GM12873 (cell line): ENCODE data around the gene WASF2.

Experiments
- TF ChIP-seq, protein P1 (sequence below): IDR thresholded peaks from 2 replicates; pipeline ENCODE4 v1.5.1; 2012; ENCODE audit warnings: low read depth, mild to moderate bottlenecking, moderate library complexity, low read length, control low read depth; ENCODE audit not compliant: insufficient read depth; ENCODE audit errors: missing control alignments

Gene WASF2

DNA sequence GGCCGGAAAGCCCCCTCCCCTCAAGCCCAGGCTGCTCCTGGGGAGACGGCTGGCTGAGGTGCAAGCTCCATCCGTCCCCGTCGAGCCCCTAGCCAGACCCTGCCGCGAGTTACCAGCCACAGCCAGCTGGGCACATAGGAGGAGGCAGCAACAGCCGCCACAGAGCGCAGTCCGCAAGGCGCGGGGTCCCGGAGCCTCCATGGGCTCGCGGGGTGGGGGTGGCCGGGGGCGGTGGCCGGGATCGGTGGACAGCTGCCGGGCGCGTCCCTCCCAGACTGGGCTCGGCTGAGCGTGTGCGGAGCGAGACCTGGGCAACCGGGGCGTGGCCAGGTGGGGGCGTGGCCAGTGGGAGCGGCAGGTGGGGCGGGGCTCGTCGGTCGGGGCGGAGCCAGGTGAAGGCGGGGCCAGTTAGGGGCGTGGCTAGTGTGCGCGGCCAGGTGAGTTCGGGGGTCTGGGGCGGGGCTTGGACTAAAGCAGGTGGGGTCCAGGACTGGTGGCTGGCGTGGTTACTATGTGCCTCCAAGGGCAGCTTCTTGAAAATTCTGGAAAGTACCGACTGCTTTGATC lies 106.8 kb downstream of the WASF2 start, which contains the start of gene CD164L2:
CD164L2 (minus strand) TSS at position 295 of the 567 bp plus-strand sequence; CDS start at position 201, 94 bp downstream.
- TF ChIP-seq, protein P1, sequence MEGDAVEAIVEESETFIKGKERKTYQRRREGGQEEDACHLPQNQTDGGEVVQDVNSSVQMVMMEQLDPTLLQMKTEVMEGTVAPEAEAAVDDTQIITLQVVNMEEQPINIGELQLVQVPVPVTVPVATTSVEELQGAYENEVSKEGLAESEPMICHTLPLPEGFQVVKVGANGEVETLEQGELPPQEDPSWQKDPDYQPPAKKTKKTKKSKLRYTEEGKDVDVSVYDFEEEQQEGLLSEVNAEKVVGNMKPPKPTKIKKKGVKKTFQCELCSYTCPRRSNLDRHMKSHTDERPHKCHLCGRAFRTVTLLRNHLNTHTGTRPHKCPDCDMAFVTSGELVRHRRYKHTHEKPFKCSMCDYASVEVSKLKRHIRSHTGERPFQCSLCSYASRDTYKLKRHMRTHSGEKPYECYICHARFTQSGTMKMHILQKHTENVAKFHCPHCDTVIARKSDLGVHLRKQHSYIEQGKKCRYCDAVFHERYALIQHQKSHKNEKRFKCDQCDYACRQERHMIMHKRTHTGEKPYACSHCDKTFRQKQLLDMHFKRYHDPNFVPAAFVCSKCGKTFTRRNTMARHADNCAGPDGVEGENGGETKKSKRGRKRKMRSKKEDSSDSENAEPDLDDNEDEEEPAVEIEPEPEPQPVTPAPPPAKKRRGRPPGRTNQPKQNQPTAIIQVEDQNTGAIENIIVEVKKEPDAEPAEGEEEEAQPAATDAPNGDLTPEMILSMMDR: no peak

DNA sequence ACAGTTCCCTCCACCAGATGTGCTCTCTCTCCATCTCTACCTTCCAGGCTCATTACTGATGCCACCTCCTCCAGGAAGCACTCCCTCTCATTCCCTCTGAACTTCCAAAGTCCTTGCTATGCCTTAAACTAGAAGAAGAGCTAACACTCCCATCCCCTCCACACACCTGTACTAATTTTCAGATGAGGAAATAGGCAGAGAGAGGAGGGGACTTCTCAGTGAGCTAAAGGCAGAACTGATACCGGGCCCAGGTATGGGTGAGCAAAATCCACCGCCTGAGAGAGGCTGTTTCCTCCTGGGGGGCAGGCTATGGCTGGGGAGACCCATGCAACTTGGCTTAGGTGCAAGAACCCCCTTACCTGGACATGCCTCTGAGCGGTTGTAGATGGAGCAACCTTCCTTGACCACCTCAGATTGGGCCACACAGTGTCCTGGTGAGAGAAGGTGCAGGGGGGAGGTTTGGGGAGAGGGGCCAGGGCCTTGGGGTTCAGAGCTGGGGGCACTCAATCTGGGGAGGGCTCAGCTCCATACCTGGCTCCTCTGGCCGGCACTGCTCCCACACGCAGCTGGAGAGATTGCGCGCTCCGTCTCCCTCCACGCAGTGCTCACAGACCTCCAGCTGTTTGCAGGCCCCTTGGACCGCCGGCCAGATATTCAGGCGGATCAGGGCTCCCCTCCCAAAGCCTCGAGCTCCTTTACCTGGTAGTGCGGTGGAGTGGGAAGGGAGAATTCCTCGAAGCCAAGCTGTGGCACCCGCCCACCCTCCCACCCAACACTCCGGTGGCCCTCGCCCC lies 107.8 kb downstream of the WASF2 start:
- TF ChIP-seq, protein P1: no peak

DNA sequence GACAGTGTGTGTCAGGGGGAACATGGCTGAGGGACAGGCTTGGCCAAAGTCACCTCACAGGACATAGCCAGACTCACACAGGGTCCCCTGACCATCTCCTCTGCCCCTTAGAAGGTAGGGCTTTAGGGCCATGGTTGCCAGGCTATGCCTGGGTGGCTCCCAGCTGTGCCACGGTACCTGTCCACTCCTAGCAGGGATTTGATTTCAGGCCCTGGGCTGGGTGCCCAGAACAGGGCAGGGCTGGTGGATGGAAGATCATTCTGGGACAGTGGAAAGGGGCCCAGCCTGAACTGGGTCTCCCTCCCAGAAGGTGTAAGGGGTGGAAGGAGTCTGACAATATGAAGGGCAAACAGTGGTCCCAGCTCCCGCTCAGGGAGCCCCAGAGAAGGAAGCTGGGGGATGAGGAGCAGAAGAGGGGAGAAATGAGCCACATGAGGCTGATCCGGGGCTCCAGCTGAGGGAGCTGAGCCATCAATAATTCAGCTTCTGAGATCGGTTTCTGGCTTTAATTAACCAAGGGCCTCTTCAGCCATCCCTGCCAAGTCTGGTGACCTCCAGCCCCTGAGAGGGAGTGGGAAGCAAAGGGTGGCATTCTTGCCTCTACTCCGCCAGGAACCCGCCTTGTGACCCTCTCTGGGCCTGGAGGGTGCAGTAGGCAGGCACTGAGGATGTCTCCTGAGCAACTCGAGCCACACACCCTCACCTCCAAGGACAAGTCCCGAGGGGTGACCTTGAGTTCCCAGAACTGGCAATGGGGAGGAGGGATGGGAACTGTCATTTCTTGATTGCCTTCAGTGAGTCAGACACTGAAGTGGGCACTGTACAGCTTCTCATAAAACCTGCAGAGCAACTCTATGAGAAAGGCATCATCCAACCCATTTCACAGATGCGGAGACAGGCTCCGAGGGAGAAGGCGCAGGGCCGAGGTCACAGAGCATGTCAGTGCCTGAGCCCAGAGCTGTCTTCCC lies 108.9 kb downstream of the WASF2 start:
- TF ChIP-seq, protein P1: no peak

DNA sequence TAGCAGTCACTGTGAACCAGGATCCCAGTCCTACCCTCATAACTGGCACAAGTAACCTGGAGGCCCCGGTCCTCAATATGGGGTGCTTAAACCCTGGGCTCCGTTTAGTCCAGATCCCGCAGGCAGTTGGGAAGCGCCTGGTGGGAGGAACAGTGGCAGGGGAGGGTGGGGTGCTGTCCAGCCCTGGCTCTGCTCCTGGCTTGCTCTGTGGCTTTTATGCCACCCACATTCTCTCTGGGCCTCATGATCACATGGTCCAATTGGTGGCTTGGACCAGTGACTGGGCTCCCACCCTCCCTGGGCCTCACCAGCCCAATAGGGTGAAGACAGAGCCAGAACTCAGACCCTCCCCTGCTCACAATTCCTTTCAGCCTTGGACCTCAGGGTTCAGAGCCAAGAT lies 109.7 kb downstream of the WASF2 start:
- TF ChIP-seq, protein P1: no peak

DNA sequence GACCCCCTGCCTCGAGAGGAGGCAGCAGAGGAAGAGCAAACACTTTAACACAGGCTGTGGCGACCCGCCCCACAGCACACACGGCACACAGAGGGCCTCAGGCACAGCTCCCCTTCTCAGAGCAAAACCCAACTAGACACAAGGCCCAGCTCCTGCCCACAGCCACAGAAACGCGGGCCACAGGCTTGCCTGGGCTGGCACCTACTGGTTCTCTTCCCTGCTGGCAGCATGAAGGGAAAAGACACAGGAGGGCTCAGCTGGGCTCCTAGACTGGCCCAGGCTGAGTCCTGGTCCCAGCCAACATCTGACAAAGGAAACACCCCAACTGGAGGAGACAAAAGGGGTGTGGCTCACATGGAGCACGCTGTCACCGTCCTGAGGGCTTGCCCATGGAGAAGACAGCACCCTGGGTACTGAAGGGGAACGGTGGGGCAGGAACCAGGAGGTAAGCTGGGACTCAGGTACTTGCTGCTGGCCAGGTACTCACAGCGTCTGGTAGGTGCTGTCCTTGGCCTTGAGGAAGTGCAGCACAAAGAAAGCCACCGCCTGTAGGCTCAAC lies 110.3 kb downstream of the WASF2 start:
- TF ChIP-seq, protein P1: no peak

DNA sequence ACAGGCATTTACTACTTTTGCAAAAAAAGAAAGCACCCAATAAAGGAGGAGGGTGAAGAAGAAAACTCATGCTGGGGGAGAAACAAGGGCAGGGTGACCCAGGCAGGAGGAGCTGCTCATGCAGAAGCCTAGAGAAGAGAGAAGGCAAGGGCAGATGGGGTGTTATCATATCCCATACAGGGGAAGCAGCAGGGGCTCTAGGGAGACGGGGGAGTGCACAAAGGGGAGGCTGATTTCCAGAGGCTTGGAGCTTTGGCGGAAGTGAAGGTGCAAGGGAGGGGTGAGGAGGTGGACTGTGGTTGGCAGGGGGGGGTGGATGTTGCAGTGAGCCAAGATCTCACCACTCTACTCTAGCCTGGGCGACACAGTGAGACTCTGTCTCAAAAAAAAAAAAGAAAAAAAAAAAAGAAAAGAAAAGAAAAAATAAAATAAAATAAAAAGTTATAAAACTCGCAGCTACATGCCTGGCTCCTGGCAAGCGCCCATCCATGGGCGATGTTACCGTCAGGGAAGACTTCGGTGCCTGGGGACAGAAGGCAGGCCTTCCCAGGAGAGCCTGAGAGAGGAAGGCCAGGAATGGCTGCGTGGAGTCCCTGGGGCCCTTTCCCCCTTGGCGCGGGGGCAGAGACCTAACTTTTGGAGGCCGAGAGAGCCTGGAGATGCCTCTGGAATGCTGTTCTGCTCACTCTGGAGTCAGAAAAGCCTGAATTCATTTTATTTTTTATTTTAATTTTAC lies 112.0 kb downstream of the WASF2 start:
- TF ChIP-seq, protein P1: no peak
